Right hindlimb (tissue), 1 donor: Measurements from ENCODE around the gene ANKRD2.
A peak's percentile ranks its signal among the peaks of the same experiment; 100 is the strongest.

Experiments used
- DNase-seq: peaks from one replicate; pipeline ENCODE4 v3.0.0-alpha.2; 2018

Gene ANKRD2

DNA sequence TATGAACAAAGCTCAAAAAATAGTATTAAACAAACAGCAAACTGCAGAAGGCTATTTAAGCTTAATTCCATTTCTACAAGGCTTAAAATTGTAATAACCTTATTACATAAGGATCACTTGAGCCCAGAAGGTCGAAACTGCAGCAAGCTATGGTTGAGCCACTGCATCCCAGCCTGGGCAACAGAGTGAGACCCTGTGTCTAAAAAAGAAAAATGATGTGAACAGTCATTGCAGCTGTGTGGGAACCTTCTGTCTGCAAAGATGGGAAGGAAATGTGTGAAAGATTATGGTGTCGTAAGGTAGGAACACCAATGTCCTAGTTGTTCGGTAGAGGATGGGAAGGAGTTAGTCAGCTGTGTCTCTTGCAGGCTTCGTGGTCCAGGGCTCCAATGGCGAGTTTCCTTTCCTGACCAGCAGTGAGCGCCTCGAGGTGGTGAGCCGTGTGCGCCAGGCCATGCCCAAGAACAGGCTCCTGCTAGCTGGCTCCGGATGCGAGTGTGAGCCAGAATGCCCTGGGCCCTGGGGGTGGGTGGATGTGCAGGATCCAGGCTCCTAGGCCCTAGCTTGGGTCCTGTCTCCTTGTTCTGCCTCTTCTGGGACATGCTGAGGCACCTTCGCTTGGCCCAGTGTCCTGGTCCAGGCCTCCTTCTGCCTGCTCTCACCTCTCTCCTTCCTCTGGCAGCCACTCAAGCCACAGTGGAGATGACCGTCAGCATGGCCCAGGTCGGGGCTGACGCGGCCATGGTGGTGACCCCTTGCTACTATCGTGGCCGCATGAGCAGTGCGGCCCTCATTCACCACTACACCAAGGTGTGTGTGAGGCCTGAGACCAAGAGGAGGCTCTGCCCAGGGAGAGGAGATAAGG lies 26.1 kb downstream of the ANKRD2 start:
- DNase-seq = no peak

DNA sequence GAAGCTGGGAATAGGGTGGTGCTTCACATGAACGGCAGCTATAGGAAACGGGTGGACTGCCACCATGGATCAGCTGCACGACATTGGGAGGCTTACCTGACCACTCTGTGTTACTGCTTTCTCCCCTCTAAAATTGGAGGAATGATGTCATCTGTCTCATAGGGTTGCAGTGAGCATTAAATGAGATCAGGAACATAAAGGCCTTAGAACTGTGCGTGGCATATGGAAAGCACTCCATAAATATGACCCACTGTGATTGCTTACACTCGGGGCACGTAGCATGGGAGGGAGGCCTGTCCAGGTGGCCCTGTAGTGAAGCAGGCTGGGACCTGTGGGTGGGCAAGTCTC lies 26.7 kb downstream of the ANKRD2 start:
- no peak for DNase-seq

DNA sequence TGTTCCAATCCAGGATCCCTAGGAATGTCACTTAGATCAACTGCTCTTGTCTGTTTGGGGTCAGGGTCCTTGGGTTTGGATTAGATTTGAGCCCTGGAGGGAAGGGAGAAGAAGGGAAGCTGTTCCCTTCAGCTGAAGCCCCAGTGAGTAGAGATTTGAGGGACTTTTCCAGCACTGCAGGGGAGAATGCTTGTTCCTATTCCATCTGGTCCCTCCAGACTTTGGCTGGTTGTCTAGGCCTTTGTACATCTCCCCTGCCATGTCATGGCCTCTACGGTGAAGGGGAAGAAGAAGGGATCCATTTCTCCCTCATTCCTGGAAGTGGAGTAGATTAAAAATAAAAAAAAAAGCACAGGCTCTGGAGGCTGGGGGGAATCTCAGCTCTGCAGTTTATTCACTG lies 28.0 kb downstream of the ANKRD2 start:
- DNase-seq = no peak

DNA sequence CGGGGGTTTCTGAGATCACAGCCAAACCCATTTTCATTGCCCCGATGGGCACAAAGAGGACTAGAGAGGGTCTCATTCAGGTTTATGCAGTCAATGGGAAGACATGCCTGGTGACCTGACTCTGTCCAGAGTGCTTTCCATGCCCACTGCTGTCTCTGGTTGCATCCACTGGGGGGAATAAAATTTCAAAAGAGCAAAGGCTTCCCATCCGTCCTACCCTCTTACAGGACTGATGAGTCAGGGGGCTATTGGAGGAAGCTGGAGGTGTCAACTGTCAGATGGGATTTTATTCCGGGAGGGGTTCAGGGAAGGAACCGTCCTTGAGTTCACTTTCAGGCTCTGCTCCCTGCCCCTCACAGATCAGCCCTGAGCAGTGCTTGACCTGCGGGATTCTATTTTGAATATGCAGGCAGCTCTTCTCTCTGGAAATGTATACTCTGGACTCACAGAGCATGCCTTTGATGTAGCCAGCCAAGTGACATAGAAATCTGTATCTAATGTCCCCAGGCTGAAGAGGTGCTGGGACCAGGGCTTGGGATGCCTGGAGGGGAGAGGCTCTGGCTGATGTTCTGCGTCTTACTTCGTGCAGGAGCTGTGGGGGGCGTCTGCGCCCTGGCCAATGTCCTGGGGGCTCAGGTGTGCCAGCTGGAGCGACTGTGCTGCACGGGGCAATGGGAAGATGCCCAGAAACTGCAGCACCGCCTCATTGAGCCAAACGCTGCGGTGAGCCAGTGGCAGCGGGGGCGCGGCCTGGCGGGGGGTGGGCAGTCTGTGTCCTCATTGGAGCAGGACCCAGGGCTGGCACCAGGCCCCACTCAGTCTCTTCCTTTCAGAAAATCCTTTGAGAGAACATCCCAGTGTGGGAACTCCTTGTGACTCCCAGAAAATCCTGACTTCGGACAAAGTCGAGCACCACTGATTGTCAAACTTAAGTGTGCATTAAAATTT lies 29.0 kb downstream of the ANKRD2 start:
- no peak for DNase-seq

DNA sequence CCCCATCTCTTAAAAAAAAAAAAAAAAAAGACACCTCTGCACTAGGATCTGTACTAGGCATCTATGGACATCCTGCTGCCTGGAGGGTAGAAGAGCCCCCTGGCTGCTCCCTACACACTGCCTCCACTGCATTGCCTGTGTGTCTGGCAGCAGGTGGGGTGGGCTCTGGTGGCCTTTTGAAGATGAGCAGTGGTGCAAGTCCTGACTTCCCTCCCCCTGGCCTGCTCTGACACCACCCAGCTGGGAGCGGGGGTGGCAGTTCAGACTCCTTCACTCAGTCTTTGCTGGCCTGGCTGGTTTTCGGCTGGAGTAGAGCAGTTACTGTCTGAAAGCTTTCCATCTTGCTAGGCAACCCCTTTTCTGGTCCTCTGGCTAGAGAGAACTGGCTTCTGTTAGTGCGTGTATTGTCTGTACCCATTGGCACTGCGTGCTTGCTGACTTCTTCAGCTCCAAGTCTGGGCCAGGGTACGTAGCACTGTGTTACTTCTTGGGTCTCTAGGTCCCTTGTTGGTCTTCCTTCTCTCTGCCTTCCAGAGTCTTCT lies 34.6 kb downstream of the ANKRD2 start:
- no peak for DNase-seq

DNA sequence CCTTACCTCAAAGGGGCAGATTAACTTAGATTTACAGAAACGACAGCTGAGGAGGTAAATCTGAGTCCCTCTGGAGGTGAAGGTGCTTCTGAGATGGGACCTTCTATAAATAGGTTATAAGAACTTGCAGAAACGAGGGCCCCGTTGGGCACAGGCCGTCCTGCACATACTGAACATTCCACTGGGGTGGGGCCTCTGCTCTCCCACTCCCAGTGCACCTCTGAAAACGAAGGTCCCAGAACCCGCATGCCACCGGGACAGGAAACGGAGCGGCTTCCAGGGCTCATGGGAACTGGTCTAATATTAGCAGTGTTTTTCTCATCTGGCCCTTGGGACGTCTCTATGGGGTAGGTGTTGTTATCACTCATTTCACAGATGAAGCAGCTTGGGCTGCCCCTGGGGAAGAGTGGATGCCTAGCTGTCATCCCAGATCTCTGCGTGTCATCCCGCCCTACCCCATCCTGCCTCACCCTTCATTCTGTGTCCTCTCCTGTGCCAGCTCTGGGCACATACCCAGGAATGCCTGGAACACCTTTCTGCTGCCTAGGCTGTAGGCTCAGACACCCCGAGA lies 36.5 kb downstream of the ANKRD2 start:
- DNase-seq = no peak

DNA sequence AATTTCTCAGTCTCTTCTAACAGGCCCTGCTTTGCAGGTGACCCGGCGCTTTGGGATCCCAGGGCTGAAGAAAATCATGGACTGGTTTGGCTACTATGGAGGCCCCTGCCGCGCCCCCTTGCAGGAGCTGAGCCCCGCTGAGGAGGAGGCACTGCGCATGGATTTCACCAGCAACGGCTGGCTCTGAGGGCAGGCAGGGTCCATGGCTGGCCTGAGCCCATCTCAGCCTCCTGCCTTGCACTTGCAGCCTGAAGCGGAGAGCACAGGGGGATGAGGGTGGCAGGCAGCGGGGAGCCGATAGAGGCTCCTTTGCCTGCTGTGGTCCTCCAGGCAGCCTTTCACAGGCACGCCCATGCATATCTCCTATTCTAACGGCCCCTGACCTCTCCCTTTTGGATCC lies 38.9 kb downstream of the ANKRD2 start:
- no peak for DNase-seq

DNA sequence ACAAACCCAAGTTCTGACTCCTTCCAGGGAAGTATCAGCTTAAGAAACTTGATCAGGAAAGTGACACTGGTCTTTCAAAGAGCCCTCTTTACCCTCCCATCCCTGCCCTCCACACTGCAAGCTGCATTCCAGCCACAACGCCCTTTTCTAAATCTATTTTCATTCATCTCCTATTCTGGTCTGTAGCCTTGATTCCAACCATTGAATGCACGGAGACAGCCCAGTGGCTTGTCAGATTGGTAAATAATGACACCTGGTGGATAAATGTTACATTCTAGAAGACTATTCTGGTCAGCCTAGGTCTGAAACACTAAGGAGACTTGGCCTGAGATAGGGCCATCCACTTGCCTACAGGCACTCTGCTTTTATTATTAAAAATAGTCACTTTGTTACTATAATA lies 39.8 kb downstream of the ANKRD2 start:
- no peak for DNase-seq

DNA sequence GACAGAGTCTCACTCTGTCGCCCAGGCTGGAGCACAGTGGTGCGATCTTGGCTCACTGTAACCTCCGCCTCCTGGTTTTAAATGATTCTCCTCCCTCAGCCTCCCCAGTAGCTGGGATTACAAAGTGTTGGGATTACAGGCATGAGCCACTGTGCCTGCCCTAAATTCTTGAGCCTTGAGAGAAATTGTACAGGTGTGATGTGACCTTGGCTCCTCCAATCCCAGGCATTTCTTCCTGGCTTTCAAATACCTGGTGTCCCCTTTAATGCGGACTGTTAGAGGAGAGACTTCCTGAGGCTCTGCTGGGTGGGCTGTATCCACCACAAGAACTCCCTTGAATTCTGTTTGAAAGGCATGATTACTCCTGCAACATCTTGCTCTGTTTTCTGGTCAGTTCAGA lies 45.7 kb downstream of the ANKRD2 start:
- no peak for DNase-seq

DNA sequence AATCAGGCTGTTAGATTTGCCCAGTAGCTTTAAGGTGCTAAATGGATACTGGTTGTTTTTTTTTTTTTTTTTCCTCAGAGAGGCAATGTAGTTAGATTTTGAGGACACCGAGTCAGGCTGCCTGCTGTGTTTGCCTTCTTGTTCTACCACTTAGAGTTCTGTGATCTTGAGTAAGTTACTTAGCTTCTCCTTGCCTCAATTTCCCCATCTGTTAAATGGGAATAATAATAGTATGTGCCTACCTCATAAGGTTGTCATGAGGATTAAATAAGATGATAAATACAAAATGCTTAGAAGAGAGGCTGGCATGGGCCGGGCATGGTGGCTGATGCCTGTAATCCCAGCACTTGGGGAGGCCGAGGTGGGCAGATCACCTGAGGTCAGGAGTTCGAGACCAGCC lies 46.2 kb downstream of the ANKRD2 start:
- no peak for DNase-seq

DNA sequence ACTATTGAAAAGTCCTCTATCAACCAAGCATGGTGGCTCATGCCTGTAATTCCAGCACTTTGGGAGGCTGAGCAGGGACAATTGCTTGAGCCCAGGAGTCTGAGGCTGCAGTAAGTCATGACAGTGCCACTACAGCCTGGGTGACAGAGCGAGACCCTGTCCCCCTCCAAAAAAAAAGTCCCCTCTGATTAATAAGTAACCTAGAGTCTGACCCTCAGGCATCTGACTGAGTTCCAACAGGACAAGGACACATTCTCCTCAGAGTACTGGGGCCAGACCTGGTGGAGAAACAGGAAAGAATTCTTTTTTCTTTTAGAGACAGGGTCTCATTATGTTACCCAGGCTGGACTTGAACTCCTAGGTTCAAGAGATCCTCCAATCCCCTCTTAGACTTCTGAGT lies 50.7 kb downstream of the ANKRD2 start:
- no peak for DNase-seq

DNA sequence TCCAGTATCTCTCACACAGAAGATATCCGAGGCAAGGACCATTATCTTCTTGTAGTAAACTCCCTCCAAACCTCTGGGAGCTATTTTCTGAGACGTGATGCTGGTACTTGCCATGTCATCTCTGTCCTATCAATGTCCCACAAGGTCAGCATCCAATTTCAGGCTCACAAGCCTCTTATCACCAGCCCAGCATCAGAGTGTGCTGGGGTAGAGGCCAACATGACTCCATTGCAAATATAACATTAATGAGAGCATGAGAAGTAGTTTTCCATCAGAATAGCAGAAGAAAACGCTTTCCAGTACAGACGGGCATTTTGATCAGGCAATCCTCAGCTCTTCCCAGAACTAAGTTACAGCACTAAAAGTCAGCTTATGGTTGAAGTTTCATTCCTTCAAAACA lies 55.2 kb downstream of the ANKRD2 start:
- no peak for DNase-seq

DNA sequence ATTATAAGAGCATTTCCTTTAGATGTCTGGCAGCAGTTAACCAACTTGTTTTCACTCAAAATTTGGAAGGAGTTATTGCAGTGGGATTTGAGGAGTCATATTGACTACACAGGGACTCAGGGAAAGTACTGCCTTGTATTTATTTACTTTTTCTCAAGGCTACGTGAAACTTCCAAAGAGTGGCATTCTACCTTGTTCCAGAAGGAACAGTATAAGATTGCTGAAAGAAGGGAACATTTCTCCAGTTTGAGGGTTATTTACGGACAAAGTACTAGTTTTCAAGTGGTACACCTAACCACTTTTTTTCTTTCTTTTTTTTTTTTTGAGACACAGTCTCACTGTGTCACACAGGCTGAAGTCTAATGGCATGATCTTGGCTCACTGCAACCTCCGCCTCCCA lies 55.6 kb downstream of the ANKRD2 start:
- no peak for DNase-seq

DNA sequence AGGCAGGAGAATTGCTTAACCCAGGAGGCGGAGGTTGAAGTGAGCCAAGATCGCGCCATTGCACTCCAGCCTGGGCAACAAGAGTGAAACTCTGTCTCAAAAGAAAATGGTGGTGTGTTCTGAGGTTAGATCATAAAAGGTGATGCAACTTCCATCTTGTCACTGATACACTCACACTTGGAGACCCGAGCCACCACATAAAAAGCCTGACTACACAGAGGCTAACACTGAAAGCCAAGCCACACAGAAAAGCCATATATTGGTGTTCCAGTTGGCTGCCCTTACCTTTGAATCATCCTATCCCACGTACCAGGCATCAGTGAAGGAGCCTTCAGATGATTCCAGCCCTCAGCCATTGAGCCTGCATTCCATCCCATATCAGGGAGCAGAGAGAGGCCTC lies 56.7 kb downstream of the ANKRD2 start:
- DNase-seq = no peak

DNA sequence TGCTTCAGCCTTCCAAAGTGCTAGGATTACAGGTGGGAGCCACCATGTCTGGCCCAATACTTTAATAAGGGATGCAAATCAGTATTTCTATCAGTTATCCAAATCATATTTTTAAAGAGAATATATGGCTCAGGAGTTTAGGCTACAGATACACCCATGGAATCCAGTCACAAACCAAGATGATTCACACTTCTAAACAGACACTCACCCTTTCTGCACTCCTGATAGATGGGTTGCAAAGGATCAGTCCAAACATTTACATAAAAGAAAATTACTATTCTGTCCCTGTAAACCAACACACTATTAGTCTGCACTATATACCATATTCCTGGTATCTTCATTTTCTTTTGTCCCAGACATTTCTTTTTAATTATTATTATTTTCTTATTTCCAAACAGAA lies 58.5 kb downstream of the ANKRD2 start:
- DNase-seq = no peak

DNA sequence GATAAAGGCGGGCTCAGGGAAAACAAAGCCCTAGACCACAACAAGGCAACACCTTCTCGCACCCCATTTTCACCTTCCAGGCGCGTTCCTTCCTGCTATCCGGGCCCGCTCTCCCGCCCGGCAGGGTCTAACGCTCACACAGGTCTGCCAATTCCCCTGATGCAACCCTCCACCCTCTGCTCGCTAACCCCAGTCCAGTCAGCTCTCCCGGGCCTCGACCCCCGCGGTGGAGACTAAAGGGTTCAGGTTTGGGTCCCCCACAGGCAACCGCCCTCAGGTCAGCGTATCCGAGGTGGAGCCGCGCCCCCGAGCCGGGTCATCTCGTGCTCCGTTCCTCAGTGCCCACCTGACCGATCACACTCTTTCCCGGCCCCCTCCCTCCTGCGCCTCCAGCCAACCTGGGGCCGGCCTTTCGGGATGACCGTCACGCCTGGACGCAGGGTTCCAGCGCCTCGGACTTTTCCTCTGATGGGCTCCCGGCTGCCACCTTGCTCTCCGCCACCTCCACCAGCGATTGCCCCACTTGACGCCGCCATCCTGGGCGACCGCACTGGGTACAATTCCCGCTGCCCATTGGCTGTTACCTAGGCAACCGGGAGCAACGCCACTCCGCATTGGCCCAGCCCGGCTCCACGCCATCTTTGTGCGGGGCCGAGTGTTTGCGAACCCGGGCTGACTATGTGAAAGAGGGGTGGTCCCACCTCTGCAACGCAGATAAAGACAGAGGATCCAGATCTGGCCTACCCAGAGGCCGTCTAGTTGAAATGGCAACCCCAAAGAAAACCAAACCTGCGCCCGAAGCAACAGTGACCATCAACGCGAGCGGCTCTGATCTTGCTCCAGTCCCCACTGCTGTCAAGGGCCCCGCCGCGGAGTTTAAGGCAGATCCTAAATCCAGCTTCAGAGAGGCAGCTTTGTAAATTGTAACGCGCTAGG lies 60.6 kb downstream of the ANKRD2 start, which contains the start of gene MORN4:
Gene MORN4 (minus strand): TSS at position 552 of the 936 bp plus-strand sequence. CDS start 13,847 bp downstream, outside the sequence.
- DNase-seq = peak; percentile 95
